Endodermal cell (in vitro differentiated cells): Measurements from ENCODE around the gene FMNL2. TPM values are rescaled to one million over a fixed set of nuclear protein-coding genes. Genes with fewer than 3 reads are reported as not detected.

Source experiments
- DNase-seq: peaks from one replicate; pipeline ENCODE4 v3.0.0-alpha.2; 2017
- H3K27ac ChIP-seq: 2 replicates; pipeline ENCODE4 v1.5.1; 2013; ENCODE audit warnings: mild to moderate bottlenecking, low read depth, low read length, moderate library complexity
- H3K27me3 ChIP-seq: 2 replicates; pipeline ENCODE4 v1.6.1; 2013; ENCODE audit warnings: mild to moderate bottlenecking, low read length, moderate library complexity; ENCODE audit not compliant: insufficient read depth, control insufficient read depth, poor library complexity, severe bottlenecking
- H3K36me3 ChIP-seq: 2 replicates; pipeline ENCODE4 v1.7.0; 2013; ENCODE audit warnings: mild to moderate bottlenecking, low read length, moderate library complexity; ENCODE audit not compliant: control insufficient read depth, insufficient read depth
- H3K4me1 ChIP-seq: one replicate; pipeline ENCODE4 v1.7.0; 2013; ENCODE audit warnings: low read length; ENCODE audit not compliant: control insufficient read depth, insufficient read depth
- H3K4me3 ChIP-seq: 2 replicates; pipeline ENCODE4 v1.5.1; 2013; ENCODE audit warnings: mild to moderate bottlenecking, low read length, moderate library complexity
- H3K9ac ChIP-seq: 2 replicates; pipeline ENCODE4 v1.6.1; 2013; ENCODE audit warnings: mild to moderate bottlenecking, low read length, moderate library complexity; ENCODE audit not compliant: poor library complexity, severe bottlenecking; ENCODE audit errors: extremely low read depth
- H3K9me3 ChIP-seq: 2 replicates; pipeline ENCODE4 v1.6.1; 2013; ENCODE audit warnings: mild to moderate bottlenecking, low read length, moderate library complexity; ENCODE audit not compliant: control insufficient read depth
- H3K27ac Mint-ChIP-seq: 2 replicates; pipeline ENCODE4 v1.8.0; 2020; ENCODE audit warnings: mixed read lengths
- H3K27me3 Mint-ChIP-seq: 2 replicates; pipeline ENCODE4 v1.8.0; 2021; ENCODE audit warnings: mild to moderate bottlenecking, mixed read lengths; ENCODE audit not compliant: insufficient read depth
- H3K36me3 Mint-ChIP-seq: 2 replicates; pipeline ENCODE4 v1.8.0; 2020; ENCODE audit warnings: low read depth, mixed read lengths
- H3K4me1 Mint-ChIP-seq: 2 replicates; pipeline ENCODE4 v1.8.0; 2020; ENCODE audit warnings: mixed read lengths
- H3K4me3 Mint-ChIP-seq: 2 replicates; pipeline ENCODE4 v1.8.0; 2020; ENCODE audit warnings: mild to moderate bottlenecking, moderate library complexity, mixed read lengths
- H3K9me3 Mint-ChIP-seq: 2 replicates; pipeline ENCODE4 v1.8.0; 2020; ENCODE audit warnings: mild to moderate bottlenecking, mixed read lengths
- CTCF ChIP-seq: fragments of 200-600 bp; sonication (generic); conservative IDR thresholded peaks from 2 replicates; pipeline ENCODE4 v1.5.0; 2021; ENCODE audit warnings: antibody characterized with exemption, mild to moderate bottlenecking
- WGBS, 2 experiments: methylation state at CpG; one replicate each; pipeline versions ENCODE4 v1.1.5 to v1.1.7; 2013; ENCODE audit warnings: missing lambda C conversion rate in 2 of 2, mixed read lengths in 1 of 2; ENCODE audit not compliant: insufficient coverage in 1 of 2, insufficient read length in 1 of 2; 5-methylcytosine and 5-hydroxymethylcytosine counted together
- total RNA-seq, 2 donors: library from RNA; stranded (reverse); fragmentation: NEBNext Ultra II Directional in 1 of 2; extraction: Animal tissue kit (Norgen Biotek cat#: 25700) in 1 of 2; gene quantifications; 2 replicates in 1 of 2; 3 replicates in 1 of 2; pipeline ENCODE4 v1.2.1, GENCODE V29; 2021

Gene FMNL2
- total RNA-seq, 2 donors from 2014 or later, result 49.4 to 51.8 TPM

- H3K9ac ChIP-seq, result no peak overlapping the region
- H3K9me3 Mint-ChIP-seq, result no peaks in the 10 kb centered on the region
These were observed 245.7 kb downstream of the FMNL2 start for GRCh38 chr2:152580714-152581113.

GRCh38 chr2:152581360-152581759 is 246.4 kb downstream of the FMNL2 start:
- Mint-ChIP-seq H3K9me3 (no peaks in the 10 kb centered on the region), H3K4me1 (no peaks in the 10 kb centered on the region), H3K27ac (no peak overlapping the region), H3K36me3 (peaks cover 21% of the 10 kb centered on the region), H3K27me3 (no peaks in the 10 kb centered on the region), H3K4me3 (no peak overlapping the region)
- no peak for TF ChIP-seq CTCF
- Histone ChIP-seq H3K9me3 (no peaks in the 10 kb centered on the region), H3K9ac (no peak overlapping the region), H3K27ac (no peak overlapping the region), H3K4me1 (no peaks in the 10 kb centered on the region), H3K4me3 (no peak overlapping the region), H3K36me3 (peaks cover 29% of the 10 kb centered on the region), H3K27me3 (no peaks in the 10 kb centered on the region)
- DNase-seq, result no peak
- WGBS, 2 experiments, result 92 to 96% methylated on average over 2 to 11 of the region's 11 CpGs

More at GRCh38 chr2:152580714-152581113, 245.7 kb downstream of the FMNL2 start:
- Histone ChIP-seq H3K9me3 (no peaks in the 10 kb centered on the region), H3K27ac (peak overlapping the region; percentile 1), H3K36me3 (peaks cover 32% of the 10 kb centered on the region), H3K4me3 (no peak overlapping the region), H3K4me1 (no peaks in the 10 kb centered on the region), H3K27me3 (no peaks in the 10 kb centered on the region)
- Mint-ChIP-seq H3K4me1 (no peaks in the 10 kb centered on the region), H3K36me3 (peaks cover 16% of the 10 kb centered on the region), H3K27me3 (no peaks in the 10 kb centered on the region), H3K27ac (no peak overlapping the region), H3K4me3 (no peak overlapping the region)
- DNase-seq, result no peak
- no peak for TF ChIP-seq CTCF
- 94 to 98% methylated on average over 2 of the region's 3 CpGs for WGBS, 2 experiments

GRCh38 chr2:152582081-152582480 is 247.1 kb downstream of the FMNL2 start:
- H3K36me3 ChIP-seq, result peaks cover 24% of the 10 kb centered on the region
- 88 to 100% methylated on average over 1 to 2 of the region's 2 CpGs for WGBS, 2 experiments
- H3K4me1 Mint-ChIP-seq, result no peaks in the 10 kb centered on the region

More at GRCh38 chr2:152582081-152582480, 247.1 kb downstream of the FMNL2 start:
- no peak overlapping the region for H3K9ac ChIP-seq
- no peak overlapping the region for H3K4me3 Mint-ChIP-seq
- H3K27me3 Mint-ChIP-seq, result no peaks in the 10 kb centered on the region
- DNase-seq, result no peak
- no peak overlapping the region for H3K27ac Mint-ChIP-seq
- H3K27me3 ChIP-seq, result no peaks in the 10 kb centered on the region
- TF ChIP-seq CTCF, result no peak
- H3K36me3 Mint-ChIP-seq, result peaks cover 25% of the 10 kb centered on the region
- no peak overlapping the region for H3K4me3 ChIP-seq
- H3K4me1 ChIP-seq, result no peaks in the 10 kb centered on the region
- H3K9me3 Mint-ChIP-seq, result no peaks in the 10 kb centered on the region
- no peaks in the 10 kb centered on the region for H3K9me3 ChIP-seq
- no peak overlapping the region for H3K27ac ChIP-seq
